Measurements from ENCODE around the gene COPS7A. TPM values are rescaled to one million over a fixed set of nuclear protein-coding genes. Genes with fewer than 3 reads are reported as not detected.

COPS7A gene
- total RNA-seq, 1 experiment from 2014 or later: 67.8 TPM

DNA sequence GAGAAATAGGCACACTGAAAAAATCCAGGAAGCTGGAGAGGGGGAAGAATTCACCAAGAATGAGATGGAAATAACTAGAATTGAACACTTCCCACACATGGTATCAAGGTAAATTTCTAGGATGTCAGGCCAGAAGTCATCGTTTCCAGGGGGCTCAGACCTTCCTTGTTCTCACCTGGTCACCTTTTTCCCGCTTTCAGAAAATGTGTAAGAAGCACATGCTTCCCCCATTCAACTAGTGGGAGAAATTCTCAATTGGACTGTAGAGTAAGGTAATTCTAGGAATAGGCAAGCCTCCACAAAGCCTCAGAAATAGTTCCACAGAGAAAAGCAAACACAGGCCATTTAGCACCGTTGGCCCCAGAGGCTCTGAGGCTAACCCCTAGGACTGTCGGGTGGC, 39.5 kb downstream of the COPS7A start:
- peak overlapping the region; percentile 48 for H3K9ac ChIP-seq (ENCODE audit: low read length)
- H3K27me3 ChIP-seq (ENCODE audit: insufficient read depth, low read length): no peaks in the 10 kb centered on the region
- H3K9me2 ChIP-seq (ENCODE audit: insufficient read depth): no peaks in the 10 kb centered on the region
- DNase-seq (ENCODE audit: low read depth, low spot score) (no peak), ATAC-seq (no peak)
- POLR2A ChIA-PET: interaction anchor here (1.0 kb wide), 1 partner anchor 11 kb away, joined by 3 read pairs; the partner anchor contains the start of gene MLF2
- RAD21 ChIA-PET (ENCODE audit: low non-redundant PET in 1 of 2, low total read pairs in 2 of 2, uncharacterized antibody in 2 of 2, unreplicated experiment in 2 of 2): no interaction called here
- BruUV-seq (replicated peaks): no TSS peak
- H4K20me1 ChIP-seq (ENCODE audit: insufficient read depth): no peaks in the 10 kb centered on the region
- peaks cover 46 to 72% of the 10 kb centered on the region in 2 experiments for H3K4me1 ChIP-seq (ENCODE audit: control insufficient read depth in 1 of 2, insufficient read depth in 2 of 2, low read length in 2 of 2)
- TF ChIP-seq ELF1 (IDR thresholded peaks at IDR 0.05; ENCODE audit: borderline replicate concordance, low read depth) (no peak), CEBPB (IDR thresholded peaks at IDR 0.05; ENCODE audit: low read depth) (no peak), POLR2AphosphoS5 (IDR thresholded peaks at IDR 0.05; ENCODE audit: low read depth, low read length) (no peak), FOSL1 (IDR thresholded peaks at IDR 0.05; ENCODE audit: low read depth) (no peak), EZH2phosphoT487 (IDR thresholded peaks at IDR 0.05; ENCODE audit: borderline replicate concordance) (no peak)
- TF ChIP-seq, protein P1, sequence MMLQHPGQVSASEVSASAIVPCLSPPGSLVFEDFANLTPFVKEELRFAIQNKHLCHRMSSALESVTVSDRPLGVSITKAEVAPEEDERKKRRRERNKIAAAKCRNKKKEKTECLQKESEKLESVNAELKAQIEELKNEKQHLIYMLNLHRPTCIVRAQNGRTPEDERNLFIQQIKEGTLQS (IDR thresholded peaks at IDR 0.05): no peak
- peaks cover 16% of the 10 kb centered on the region for H3K79me2 ChIP-seq (ENCODE audit: insufficient read depth, low read length)
- H3K27ac ChIP-seq (ENCODE audit: low read depth, low read length): peak overlapping the region; percentile 72
- no peaks in the 10 kb centered on the region for H3K9me3 ChIP-seq (ENCODE audit: control insufficient read depth in 1 of 2, insufficient read depth in 1 of 2, low read depth in 1 of 2, low read length in 2 of 2)
- no peak overlapping the region for H3K4me3 ChIP-seq (replicated peaks in 1 of 2; ENCODE audit: low read depth in 1 of 2, low read length in 2 of 2)
- CTCF ChIA-PET: interaction anchor here (0.8 to 1.2 kb wide), 2 partner anchors 9 to 10 kb away, joined by 4 to 7 read pairs; partner anchors contain the start of gene MLF2
- no peak overlapping the region for H2AFZ ChIP-seq (ENCODE audit: low read depth, low read length, poor library complexity, severe bottlenecking)
- intact Hi-C loops (cut with micrococcal nuclease): no loop called here
- peak overlapping the region; percentile 95 for H3K4me2 ChIP-seq (ENCODE audit: low read length)
- no peaks in the 10 kb centered on the region for H3K36me3 ChIP-seq (ENCODE audit: control insufficient read depth in 1 of 2, insufficient read depth in 2 of 2, low read length in 2 of 2)

DNA sequence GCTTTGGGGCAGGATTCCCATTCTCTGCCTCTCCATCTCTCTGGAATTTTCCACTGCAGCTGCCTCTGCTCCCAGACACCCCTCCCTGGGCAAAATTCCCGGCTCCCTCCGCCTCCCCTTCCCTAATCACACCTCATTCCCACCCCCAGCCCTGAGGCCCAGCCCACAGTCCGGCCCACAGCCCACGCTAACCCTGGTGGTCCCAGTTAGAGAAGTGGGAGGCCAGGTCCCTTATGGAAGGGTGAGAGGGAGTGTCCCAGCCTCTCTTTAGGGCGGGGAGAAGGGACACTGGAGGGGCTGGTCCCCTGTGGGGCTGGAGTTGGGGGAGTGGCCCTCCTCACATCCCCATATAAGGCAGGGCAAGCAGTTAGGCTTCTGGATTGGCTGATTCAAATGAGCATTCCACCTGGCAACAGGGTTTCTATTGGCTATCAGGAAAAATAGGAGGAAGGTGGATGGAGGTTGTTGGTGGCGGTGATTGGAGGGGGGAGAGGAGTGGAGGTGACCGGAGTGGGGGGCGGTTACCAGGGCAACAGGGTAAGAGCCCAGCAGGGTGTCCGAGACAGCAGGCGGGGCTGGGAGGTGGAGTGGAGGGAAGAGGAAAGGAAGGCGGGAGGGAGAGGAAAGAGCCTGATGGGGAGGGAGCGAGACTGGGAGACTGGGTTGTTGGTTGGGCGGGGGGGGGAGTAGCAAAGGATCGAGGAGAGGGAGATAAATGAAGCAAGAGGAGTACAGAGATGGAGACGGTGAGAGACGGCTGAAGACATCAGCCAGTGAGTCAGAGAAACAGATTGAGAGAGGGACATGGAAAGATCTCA, 40.4 kb downstream of the COPS7A start:
- TF ChIP-seq ELF1 (IDR thresholded peaks at IDR 0.05; ENCODE audit: borderline replicate concordance, low read depth): no peak
- TF ChIP-seq POLR2A (IDR thresholded peaks at IDR 0.05; ENCODE audit: borderline replicate concordance, extremely low read depth, insufficient read depth, insufficient read length): peak; percentile 53
- no TSS peak for BruUV-seq (replicated peaks)
- Histone ChIP-seq H3K9me2 (ENCODE audit: insufficient read depth) (no peaks in the 10 kb centered on the region), H2AFZ (ENCODE audit: low read depth, low read length, poor library complexity, severe bottlenecking) (no peak overlapping the region), H3K4me1 (ENCODE audit: control insufficient read depth in 1 of 2, insufficient read depth in 2 of 2, low read length in 2 of 2) (peaks cover 54 to 74% of the 10 kb centered on the region in 2 experiments), H3K27me3 (ENCODE audit: insufficient read depth, low read length) (no peaks in the 10 kb centered on the region), H3K79me2 (ENCODE audit: insufficient read depth, low read length) (peaks cover 25% of the 10 kb centered on the region), H3K9ac (ENCODE audit: low read length) (peak overlapping the region; percentile 84), H3K9me3 (ENCODE audit: control insufficient read depth in 1 of 2, insufficient read depth in 1 of 2, low read depth in 1 of 2, low read length in 2 of 2) (no peaks in the 10 kb centered on the region), H3K27ac (ENCODE audit: low read depth, low read length) (peak overlapping the region; percentile 72), H3K4me3 (replicated peaks in 1 of 2; ENCODE audit: low read depth in 1 of 2, low read length in 2 of 2) (peak overlapping the region; percentile 85 to 90), H3K4me2 (ENCODE audit: low read length) (peak overlapping the region; percentile 95), H4K20me1 (ENCODE audit: insufficient read depth) (no peaks in the 10 kb centered on the region), H3K36me3 (ENCODE audit: control insufficient read depth in 1 of 2, insufficient read depth in 2 of 2, low read length in 2 of 2) (no peaks in the 10 kb centered on the region; a peak in 1 of 4 replicates)
- peak; percentile 99 for DNase-seq (ENCODE audit: low read depth, low spot score)
- ChIA-PET RAD21 (ENCODE audit: low non-redundant PET in 1 of 2, low total read pairs in 2 of 2, uncharacterized antibody in 2 of 2, unreplicated experiment in 2 of 2) (interaction anchor here in 1 of 2 experiments (1.1 kb wide), 1 partner anchor 11 kb away, joined by 3 read pairs; the partner anchor contains the start of gene MLF2), POLR2A (interaction anchor here (1.0 to 2.2 kb wide), 3 partner anchors 10 to 57 kb away, joined by 3 to 10 read pairs (median 7); partner anchors contain the start of genes GPR162 and MLF2), CTCF (interaction anchor here (0.8 to 3.0 kb wide), 3 partner anchors 10 to 11 kb away, joined by 4 to 53 read pairs (median 7); partner anchors contain the start of gene MLF2)
- ATAC-seq: peak; percentile 80
- intact Hi-C loops (cut with micrococcal nuclease): no loop called here

Measured in HCT116 (cell line).